ENCODE measurements around the gene SLFN14. TPM values are rescaled to one million over a fixed set of nuclear protein-coding genes. Genes with fewer than 3 reads are reported as not detected.

Gene SLFN14
- total and polyA plus RNA-seq, 2 donors (not counting 1 experiment from before 2014, with no cell fraction given) = not detected

- H4K20me1 ChIP-seq (ENCODE audit: control insufficient read depth, insufficient read depth, low read length, poor library complexity, severe bottlenecking) = no peaks in the 10 kb centered on the region
- peaks cover 7% of the 10 kb centered on the region for H3K79me2 ChIP-seq (ENCODE audit: control insufficient read depth, insufficient read depth, low read length)
- H3K4me1 Mint-ChIP-seq = peaks cover 33% of the 10 kb centered on the region
- WGBS (ENCODE audit: insufficient coverage) = no CpG with 5 or more reads among the region's 2 CpGs
- TF ChIP-seq CTCF (IDR thresholded peaks at IDR 0.05) (no peak), EZH2 (IDR thresholded peaks at IDR 0.05; ENCODE audit: borderline replicate concordance, insufficient read depth, low read depth, low read length, poor library complexity, severe bottlenecking) (no peak)
- no peaks in the 10 kb centered on the region for H3K27me3 ChIP-seq (replicated peaks in 1 of 4; ENCODE audit: control extremely low read depth in 1 of 4, control insufficient read depth in 3 of 4, insufficient read depth in 4 of 4, low read length in 3 of 4)
- no peak within 1 kb of the TSS for H3K4me3 Mint-ChIP-seq
- H3K4me3 ChIP-seq (ENCODE audit: control extremely low read depth in 1 of 5, extremely low read depth in 1 of 5, insufficient read depth in 1 of 5, low read depth in 2 of 5, low read length in 4 of 5) = peak within 1 kb of the TSS in 1 of 5 experiments; percentile 6
- H3K4me2 ChIP-seq (replicated peaks; ENCODE audit: low read depth, low read length, poor library complexity, severe bottlenecking) = peak within 1 kb of the TSS; percentile 16
- ATAC-seq (ENCODE audit: low read depth) = no peak
- ChIA-PET POLR2A (interaction anchor here (0.5 kb wide), 1 partner anchor 1882 kb away, joined by 3 read pairs; no protein-coding TSS in a partner anchor), CTCF (interaction anchor here (0.7 to 12.8 kb wide), 12 partner anchors 10 to 396 kb away, joined by 3 to 360 read pairs (median 4); partner anchors contain the start of genes NLE1 and SLFN5)
- intact Hi-C loops (cut with micrococcal nuclease) = loop anchor here (2.0 to 10.0 kb wide), 3 partner anchors 51 to 1113 kb away; partner anchors contain the start of gene SLFN11
- peak within 1 kb of the TSS in 1 of 2 donors; percentile 9 for H3K27ac ChIP-seq (ENCODE audit: low read length in 2 of 2)
- H3K9me3 ChIP-seq (ENCODE audit: control extremely low read depth in 1 of 3, control insufficient read depth in 2 of 3, insufficient read depth in 1 of 3, low read length in 2 of 3) = no peaks in the 10 kb centered on the region
- peak within 1 kb of the TSS; percentile 18 for H3K27ac Mint-ChIP-seq
- no peaks in the 10 kb centered on the region for H3K27me3 Mint-ChIP-seq
- peaks cover 16 to 25% of the 10 kb centered on the region in 2 donors for H3K4me1 ChIP-seq (ENCODE audit: control insufficient read depth in 2 of 2, insufficient read depth in 2 of 2, low read length in 2 of 2)
- H3K36me3 ChIP-seq (replicated peaks in 1 of 2; ENCODE audit: control extremely low read depth in 1 of 2, control insufficient read depth in 1 of 2, extremely low read depth in 1 of 2, insufficient read depth in 2 of 2, low read length in 1 of 2) = no peaks in the 10 kb centered on the region
- H3K9me3 Mint-ChIP-seq (ENCODE audit: insufficient read depth) = no peaks in the 10 kb centered on the region
- H3K9ac ChIP-seq (ENCODE audit: low read length) = peak within 1 kb of the TSS; percentile 4
- no peak for DNase-seq
- peak within 1 kb of the TSS; percentile 67 for H2AFZ ChIP-seq (ENCODE audit: insufficient read depth, low read depth, low read length, poor library complexity, severe bottlenecking)
Measured at GRCh38 chr17:35537601-35538141, 22.9 kb downstream of the SLFN14 start, which contains the start of gene SLFN12L. TSS of gene SLFN12L (minus strand) at chr17:35537678. CDS start at chr17:35522364, 15,314 bp downstream.

GRCh38 chr17:35536664-35537171 is 23.9 kb downstream of the SLFN14 start:
- ChIA-PET POLR2A (no interaction called here), CTCF (interaction anchor here (0.7 to 12.8 kb wide), 6 partner anchors 14 to 366 kb away, joined by 3 to 360 read pairs (median 4); no protein-coding TSS in a partner anchor)
- Histone ChIP-seq H3K4me2 (replicated peaks; ENCODE audit: low read depth, low read length, poor library complexity, severe bottlenecking) (peak overlapping the region; percentile 16), H3K27me3 (replicated peaks in 1 of 4; ENCODE audit: control extremely low read depth in 1 of 4, control insufficient read depth in 3 of 4, insufficient read depth in 4 of 4, low read length in 3 of 4) (no peaks in the 10 kb centered on the region), H3K36me3 (replicated peaks in 1 of 2; ENCODE audit: control extremely low read depth in 1 of 2, control insufficient read depth in 1 of 2, extremely low read depth in 1 of 2, insufficient read depth in 2 of 2, low read length in 1 of 2) (no peaks in the 10 kb centered on the region), H3K9me3 (ENCODE audit: control extremely low read depth in 1 of 3, control insufficient read depth in 2 of 3, insufficient read depth in 1 of 3, low read length in 2 of 3) (no peaks in the 10 kb centered on the region), H3K9ac (ENCODE audit: low read length) (no peak overlapping the region), H3K79me2 (ENCODE audit: control insufficient read depth, insufficient read depth, low read length) (peaks cover 7% of the 10 kb centered on the region), H3K27ac (ENCODE audit: low read length in 2 of 2) (no peak overlapping the region), H4K20me1 (ENCODE audit: control insufficient read depth, insufficient read depth, low read length, poor library complexity, severe bottlenecking) (no peaks in the 10 kb centered on the region), H3K4me3 (ENCODE audit: control extremely low read depth in 1 of 5, extremely low read depth in 1 of 5, insufficient read depth in 1 of 5, low read depth in 2 of 5, low read length in 4 of 5) (peak overlapping the region in 1 of 5 experiments; percentile 6), H2AFZ (ENCODE audit: insufficient read depth, low read depth, low read length, poor library complexity, severe bottlenecking) (peak overlapping the region; percentile 67), H3K4me1 (ENCODE audit: control insufficient read depth in 2 of 2, insufficient read depth in 2 of 2, low read length in 2 of 2) (peaks cover 13 to 19% of the 10 kb centered on the region in 2 donors)
- no peaks in the 10 kb centered on the region for H3K9me3 Mint-ChIP-seq (ENCODE audit: insufficient read depth)
- DNase-seq (no peak), ATAC-seq (ENCODE audit: low read depth) (no peak)
- intact Hi-C loops (cut with micrococcal nuclease) = loop anchor here (10.0 kb wide), 1 partner anchor 1112 kb away; no protein-coding TSS in a partner anchor
- H3K4me3 Mint-ChIP-seq = no peak overlapping the region
- no peak overlapping the region for H3K27ac Mint-ChIP-seq
- no peaks in the 10 kb centered on the region for H3K27me3 Mint-ChIP-seq
- TF ChIP-seq EZH2 (IDR thresholded peaks at IDR 0.05; ENCODE audit: borderline replicate concordance, insufficient read depth, low read depth, low read length, poor library complexity, severe bottlenecking) (no peak), CTCF (IDR thresholded peaks at IDR 0.05) (no peak)
- 75% methylated on average over 11 of the region's 13 CpGs for WGBS (ENCODE audit: insufficient coverage)
- peaks cover 30% of the 10 kb centered on the region for H3K4me1 Mint-ChIP-seq

Data from B cell (primary cell).